Caco-2 (cell line): Measurements from ENCODE around the gene DRP2. TPM values are rescaled to one million over a fixed set of nuclear protein-coding genes. Genes with fewer than 3 reads are reported as not detected.

Experiments used
- BruUV-seq: library from RNA; stranded (reverse); fragments of 400-500 nt; replicated peaks from 2 replicates; lab custom pipeline; 2021; lab: Mats Ljungman, UMichigan
- CTCF ChIA-PET: fragments of 300-600 bp; sonication (Branson Sonifier 250); formaldehyde crosslinking; loops from one replicate; lab custom pipeline; 2022; ENCODE audit warnings: antibody characterized with exemption; lab: Charles Lee
- POLR2A ChIA-PET: fragments of 300-600 bp; sonication (Branson Sonifier 250); formaldehyde crosslinking; loops from one replicate; lab custom pipeline; 2022; ENCODE audit warnings: antibody characterized with exemption; lab: Charles Lee
- DNase-seq, 2 experiments: peaks; one replicate each; pipeline versions ENCODE4 v3.0.0 to v3.0.0-alpha.2; 2020 to 2022
- H3K27me3 ChIP-seq: replicated peaks from 2 replicates; pipeline ENCODE4 v1.6.0; 2011; ENCODE audit warnings: low read length; ENCODE audit not compliant: control insufficient read depth, insufficient read depth
- H3K36me3 ChIP-seq: 2 replicates; pipeline ENCODE4 v1.5.1; 2011; ENCODE audit warnings: low read length; ENCODE audit not compliant: control insufficient read depth, insufficient read depth
- H3K4me1 ChIP-seq: fragments of 250-450 bp; sonication (Bioruptor Pico); 2 replicates; pipeline ENCODE4 v1.5.1; 2020; ENCODE audit warnings: mild to moderate bottlenecking
- H3K4me3 ChIP-seq: 2 replicates; pipeline ENCODE4 v1.5.1; 2011; ENCODE audit warnings: low read depth, mild to moderate bottlenecking, control low read depth, low read length
- H3K9me3 ChIP-seq: fragments of 250-450 bp; sonication (Bioruptor Pico); 2 replicates; pipeline ENCODE4 v1.5.1; 2020; ENCODE audit warnings: mild to moderate bottlenecking, moderate library complexity
- H3K27ac Mint-ChIP-seq: one replicate; pipeline ENCODE4 v1.8.0; 2022; ENCODE audit warnings: mixed read lengths; ENCODE audit not compliant: unreplicated experiment
- H3K27me3 Mint-ChIP-seq: one replicate; pipeline ENCODE4 v1.8.0; 2022; ENCODE audit warnings: mixed read lengths; ENCODE audit not compliant: insufficient read depth, unreplicated experiment
- H3K36me3 Mint-ChIP-seq: one replicate; pipeline ENCODE4 v1.8.0; 2022; ENCODE audit warnings: mild to moderate bottlenecking, mixed read lengths; ENCODE audit not compliant: insufficient read depth, unreplicated experiment
- H3K4me1 Mint-ChIP-seq: one replicate; pipeline ENCODE4 v1.8.0; 2022; ENCODE audit warnings: low read depth, mixed read lengths; ENCODE audit not compliant: unreplicated experiment
- H3K4me3 Mint-ChIP-seq: one replicate; pipeline ENCODE4 v1.8.0; 2022; ENCODE audit warnings: mild to moderate bottlenecking, moderate library complexity, mixed read lengths; ENCODE audit not compliant: unreplicated experiment
- H3K9me3 Mint-ChIP-seq: one replicate; pipeline ENCODE4 v1.8.0; 2022; ENCODE audit warnings: mixed read lengths; ENCODE audit not compliant: unreplicated experiment
- intact Hi-C: fragments of 100-400 bp; cut with micrococcal nuclease; formaldehyde crosslinking; loops from one replicate; pipeline ENCODE4 v1.10.0; 2022; ENCODE audit not compliant: unreplicated experiment
- total RNA-seq: library from RNA; stranded (reverse); gene quantifications from 2 replicates; pipeline ENCODE4 v1.2.3, GENCODE V29; 2022
- TF ChIP-seq, protein P1 (sequence below), 2 experiments: fragments of 200-600 bp in 1 of 2; IDR thresholded peaks; 1 replicate in 1 of 2; 2 replicates in 1 of 2; pipeline versions ENCODE4 v1.5.1 to v1.8.0; 2011 to 2022; ENCODE audit warnings: antibody characterized with exemption in 1 of 2, control low read depth in 1 of 2, inconsistent platforms in 1 of 2, low read depth in 1 of 2, low read length in 1 of 2, mild to moderate bottlenecking in 1 of 2, moderate library complexity in 1 of 2; ENCODE audit not compliant: insufficient read depth in 1 of 2, severe bottlenecking in 1 of 2, unreplicated experiment in 1 of 2

DRP2 gene
- total RNA-seq, 1 experiment from 2014 or later, result 0.09 TPM

DNA sequence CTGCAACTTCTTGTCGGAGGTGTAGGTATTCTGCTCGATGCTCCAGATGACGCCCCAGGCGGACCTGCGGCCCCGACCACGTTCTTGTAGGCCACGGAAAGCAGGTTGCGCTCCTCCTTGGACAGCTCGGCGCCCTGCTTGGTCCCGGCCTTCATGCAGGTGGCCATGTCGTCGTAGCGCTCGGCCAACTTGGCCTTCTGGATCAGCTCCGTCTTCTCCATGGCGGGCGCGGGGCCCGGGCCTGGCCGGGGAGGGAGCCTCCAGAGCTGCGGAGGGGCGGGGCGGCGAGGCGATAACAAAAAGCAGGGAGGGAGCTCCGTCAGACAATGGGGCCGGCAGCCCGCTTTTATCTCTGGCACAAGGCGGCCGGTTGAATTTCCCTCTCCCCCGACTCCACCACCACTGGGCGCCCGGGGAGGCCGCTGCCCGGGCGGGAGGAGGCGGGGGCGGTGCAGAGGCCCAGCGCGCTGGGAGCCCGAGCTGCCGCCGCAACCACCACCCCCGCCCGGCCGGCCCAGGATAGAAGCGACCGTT is 28.3 kb upstream of the DRP2 start:
- intact Hi-C loops, result no loop called here
- ChIA-PET CTCF (interaction anchor here (0.6 kb wide), 1 partner anchor 13 kb away, joined by 3 read pairs; no protein-coding TSS in a partner anchor), POLR2A (no interaction called here)
- H3K27me3 Mint-ChIP-seq, result no peaks in the 10 kb centered on the region
- no peaks in the 10 kb centered on the region for H3K36me3 Mint-ChIP-seq
- TF ChIP-seq, protein P1, sequence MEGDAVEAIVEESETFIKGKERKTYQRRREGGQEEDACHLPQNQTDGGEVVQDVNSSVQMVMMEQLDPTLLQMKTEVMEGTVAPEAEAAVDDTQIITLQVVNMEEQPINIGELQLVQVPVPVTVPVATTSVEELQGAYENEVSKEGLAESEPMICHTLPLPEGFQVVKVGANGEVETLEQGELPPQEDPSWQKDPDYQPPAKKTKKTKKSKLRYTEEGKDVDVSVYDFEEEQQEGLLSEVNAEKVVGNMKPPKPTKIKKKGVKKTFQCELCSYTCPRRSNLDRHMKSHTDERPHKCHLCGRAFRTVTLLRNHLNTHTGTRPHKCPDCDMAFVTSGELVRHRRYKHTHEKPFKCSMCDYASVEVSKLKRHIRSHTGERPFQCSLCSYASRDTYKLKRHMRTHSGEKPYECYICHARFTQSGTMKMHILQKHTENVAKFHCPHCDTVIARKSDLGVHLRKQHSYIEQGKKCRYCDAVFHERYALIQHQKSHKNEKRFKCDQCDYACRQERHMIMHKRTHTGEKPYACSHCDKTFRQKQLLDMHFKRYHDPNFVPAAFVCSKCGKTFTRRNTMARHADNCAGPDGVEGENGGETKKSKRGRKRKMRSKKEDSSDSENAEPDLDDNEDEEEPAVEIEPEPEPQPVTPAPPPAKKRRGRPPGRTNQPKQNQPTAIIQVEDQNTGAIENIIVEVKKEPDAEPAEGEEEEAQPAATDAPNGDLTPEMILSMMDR (IDR thresholded peaks at IDR 0.05; ENCODE audit: insufficient read depth in 1 of 2, low read depth in 1 of 2, low read length in 1 of 2, severe bottlenecking in 1 of 2, unreplicated experiment in 1 of 2), result no peak
- Histone ChIP-seq H3K36me3 (no peaks in the 10 kb centered on the region), H3K4me1 (no peaks in the 10 kb centered on the region), H3K4me3 (no peak overlapping the region), H3K27me3 (no peaks in the 10 kb centered on the region), H3K9me3 (no peaks in the 10 kb centered on the region)
- no peak overlapping the region for H3K4me3 Mint-ChIP-seq
- H3K9me3 Mint-ChIP-seq, result no peaks in the 10 kb centered on the region
- no peak overlapping the region for H3K27ac Mint-ChIP-seq
- no peak for DNase-seq
- no peaks in the 10 kb centered on the region for H3K4me1 Mint-ChIP-seq
- BruUV-seq, result no TSS peak

- ChIA-PET POLR2A (no interaction called here), CTCF (no interaction called here)
- H3K4me1 ChIP-seq, result no peaks in the 10 kb centered on the region
- H3K9me3 Mint-ChIP-seq, result no peaks in the 10 kb centered on the region
- BruUV-seq, result no TSS peak
- H3K9me3 ChIP-seq, result no peaks in the 10 kb centered on the region
- no peaks in the 10 kb centered on the region for H3K36me3 Mint-ChIP-seq
- H3K4me3 Mint-ChIP-seq, result no peak overlapping the region
- TF ChIP-seq, protein P1 (IDR thresholded peaks at IDR 0.05; ENCODE audit: insufficient read depth in 1 of 2, low read depth in 1 of 2, low read length in 1 of 2, severe bottlenecking in 1 of 2, unreplicated experiment in 1 of 2), result no peak
- no peak overlapping the region for H3K27ac Mint-ChIP-seq
- H3K4me3 ChIP-seq, result no peak overlapping the region
- H3K27me3 ChIP-seq, result no peaks in the 10 kb centered on the region
- H3K36me3 ChIP-seq, result no peaks in the 10 kb centered on the region
- no peaks in the 10 kb centered on the region for H3K27me3 Mint-ChIP-seq
- intact Hi-C loops, result no loop called here
- DNase-seq, result no peak
- no peaks in the 10 kb centered on the region for H3K4me1 Mint-ChIP-seq
Measured at GRCh38 chrX:101195442-101196173, 24.0 kb upstream of the DRP2 start.

DNA sequence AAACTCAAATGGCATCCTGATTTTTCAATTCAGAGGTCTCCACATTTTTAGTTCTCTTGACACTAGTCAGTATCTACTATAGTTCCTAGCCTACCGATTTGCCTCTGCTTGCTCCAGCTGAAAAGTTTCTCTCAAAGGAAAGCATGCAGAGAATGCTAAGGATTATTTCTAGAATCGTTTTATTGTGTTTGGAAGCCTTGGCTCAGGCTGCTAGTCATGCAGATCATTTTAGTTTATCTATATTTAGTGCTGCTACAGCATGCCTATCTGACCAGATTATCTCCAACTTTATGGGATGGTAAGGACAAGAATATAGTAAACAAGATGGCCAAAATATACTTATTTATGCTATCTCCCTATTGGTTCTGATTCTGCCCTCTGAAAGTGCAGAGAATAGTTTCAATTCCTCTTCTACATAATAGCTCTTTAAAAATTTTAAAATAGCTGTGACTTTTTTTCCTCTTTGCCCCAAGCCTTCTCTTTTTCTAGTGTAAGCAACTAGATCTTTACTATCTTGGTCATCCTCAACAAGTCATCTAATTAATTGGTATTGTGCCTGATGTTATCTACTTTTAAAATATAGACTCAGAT is 15.7 kb upstream of the DRP2 start:
- H3K9me3 ChIP-seq, result no peaks in the 10 kb centered on the region
- intact Hi-C loops, result no loop called here
- CTCF ChIA-PET, result interaction anchor here (0.5 to 0.6 kb wide), 2 partner anchors 12 to 306 kb away, joined by 3 read pairs; no protein-coding TSS in a partner anchor
- no TSS peak for BruUV-seq
- no peaks in the 10 kb centered on the region for H3K27me3 ChIP-seq
- peaks cover 7% of the 10 kb centered on the region for H3K4me1 Mint-ChIP-seq
- no peak for DNase-seq
- TF ChIP-seq, protein P1 (IDR thresholded peaks at IDR 0.05; ENCODE audit: insufficient read depth in 1 of 2, low read depth in 1 of 2, low read length in 1 of 2, severe bottlenecking in 1 of 2, unreplicated experiment in 1 of 2), result no peak
- no peak overlapping the region for H3K27ac Mint-ChIP-seq
- no peaks in the 10 kb centered on the region for H3K9me3 Mint-ChIP-seq
- no peaks in the 10 kb centered on the region for H3K36me3 ChIP-seq
- no peaks in the 10 kb centered on the region for H3K36me3 Mint-ChIP-seq
- H3K4me3 Mint-ChIP-seq, result no peak overlapping the region
- H3K27me3 Mint-ChIP-seq, result no peaks in the 10 kb centered on the region
- no peak overlapping the region for H3K4me3 ChIP-seq
- no peaks in the 10 kb centered on the region for H3K4me1 ChIP-seq
- POLR2A ChIA-PET, result interaction anchor here (0.6 kb wide), 1 partner anchor 105 kb away, joined by 3 read pairs; no protein-coding TSS in a partner anchor
